ENCODE data around the gene ABCA1. TPM values are rescaled to one million over a fixed set of nuclear protein-coding genes. Genes with fewer than 3 reads are reported as not detected.

Gene ABCA1
- total and polyA plus RNA-seq, 10 of the 15 experiments (the other 5 are each of a cell fraction or from before 2014, with no cell fraction given), result 0.01 to 0.56 (median 0.16) TPM

GRCh38 chr9:104850786-104851545 lies 77.0 kb downstream of the ABCA1 start (continued):
- TF ChIP-seq BRCA1 (IDR thresholded peaks at IDR 0.05; ENCODE audit: low read depth, low read length), result no peak
- TF ChIP-seq ATF3 (IDR thresholded peaks at IDR 0.05; ENCODE audit: borderline replicate concordance, extremely low read depth, low read depth, low read length), result no peak

GRCh38 chr9:104849023-104849422 lies 78.9 kb downstream of the ABCA1 start:
- CTCF ChIA-PET, result interaction anchor here (1.2 to 1.7 kb wide), 2 partner anchors 9 to 567 kb away, joined by 4 to 6 read pairs; no protein-coding TSS in a partner anchor
- Histone ChIP-seq H3K79me2 (ENCODE audit: control insufficient read depth, insufficient read depth, low read length) (no peaks in the 10 kb centered on the region), H3K27ac (ENCODE audit: control insufficient read depth, insufficient read depth) (no peak overlapping the region), H3K27me3 (replicated peaks in 1 of 2; ENCODE audit: control insufficient read depth in 2 of 2, insufficient read depth in 2 of 2, low read length in 1 of 2) (no peaks in the 10 kb centered on the region; a peak in 3 of 4 replicates), H4K20me1 (ENCODE audit: control insufficient read depth, insufficient read depth) (no peaks in the 10 kb centered on the region), H3K4me3 (no peak overlapping the region), H3K36me3 (ENCODE audit: control insufficient read depth in 2 of 2, insufficient read depth in 2 of 2, low read length in 1 of 2) (no peaks in the 10 kb centered on the region), H3K4me1 (ENCODE audit: control insufficient read depth, insufficient read depth, low read length) (no peaks in the 10 kb centered on the region), H2AFZ (ENCODE audit: control insufficient read depth, low read depth, low read length) (no peak overlapping the region), H3K4me2 (ENCODE audit: control insufficient read depth, insufficient read depth) (no peak overlapping the region), H3K9me3 (replicated peaks; ENCODE audit: control insufficient read depth, insufficient read depth, low read length) (no peaks in the 10 kb centered on the region), H3K9ac (ENCODE audit: control insufficient read depth, insufficient read depth, low read length) (no peak overlapping the region)
- SMC1A ChIA-PET (ENCODE audit: uncharacterized antibody, unreplicated experiment), result no interaction called here
- intact Hi-C loops (cut with micrococcal nuclease; ENCODE audit: unreplicated experiment) (no loop called here), in situ Hi-C loops (cut with MboI) (no loop called here)
- POLR2A ChIA-PET, result no interaction called here
- TF ChIP-seq ATF7 (IDR thresholded peaks at IDR 0.05; ENCODE audit: low read depth), result no peak
- TF ChIP-seq SREBF2 (IDR thresholded peaks at IDR 0.05; ENCODE audit: low read length), result no peak
- TF ChIP-seq IKZF1 (conservative IDR thresholded peaks at IDR 0.05), result no peak
- no peak for TF ChIP-seq BRCA1 (IDR thresholded peaks at IDR 0.05; ENCODE audit: low read depth, low read length)
- TF ChIP-seq LARP7 (IDR thresholded peaks at IDR 0.05), result no peak
- no peak for TF ChIP-seq SMC3 (IDR thresholded peaks at IDR 0.05; ENCODE audit: borderline replicate concordance, low read length)
- TF ChIP-seq TCF12 (IDR thresholded peaks at IDR 0.05; ENCODE audit: low read depth, low read length), result no peak
- TF ChIP-seq CEBPB (IDR thresholded peaks at IDR 0.05; ENCODE audit: borderline replicate concordance in 1 of 2, low read depth in 2 of 2, low read length in 2 of 2), result no peak
- no peak for TF ChIP-seq JUNB (IDR thresholded peaks at IDR 0.05)
- no peak for TF ChIP-seq TBL1XR1 (IDR thresholded peaks at IDR 0.05; ENCODE audit: low read depth, low read length)
- no peak for TF ChIP-seq ZBTB33 (IDR thresholded peaks at IDR 0.05)
- TF ChIP-seq ATF3 (IDR thresholded peaks at IDR 0.05; ENCODE audit: borderline replicate concordance, extremely low read depth, low read depth, low read length), result no peak
- TF ChIP-seq RB1 (IDR thresholded peaks at IDR 0.05; ENCODE audit: borderline replicate concordance), result no peak
- BruUV-seq (replicated peaks), result no TSS peak
- RAD21 ChIA-PET (ENCODE audit: unreplicated experiment), result no interaction called here
- ATAC-seq (no peak), FAIRE-seq (no peak), DNase-seq (ENCODE audit: low read depth, low spot score) (no peak)
